H54 (cell line): ENCODE measurements around the gene TFRC.
"Not testable (repeated sequence)": the region's sequence is repeated elsewhere in the genome, so short reads cannot be mapped to it uniquely, and the experiment has no call there.

Source experiments
- DNase-seq: peaks from one replicate; pipeline ENCODE4 v3.0.0; 2011; ENCODE audit warnings: low spot score, mixed read lengths; ENCODE audit not compliant: insufficient read length
- FAIRE-seq: peaks from 3 replicates; lab custom pipeline; 2011; peaks lifted over from hg19 to GRCh38; lab: Jason Lieb, UNC
- POLR2A ChIP-seq: IDR thresholded peaks from 2 replicates; pipeline ENCODE4 v1.6.1; 2011; ENCODE audit warnings: low read depth, mild to moderate bottlenecking, low read length

The TFRC gene

DNA sequence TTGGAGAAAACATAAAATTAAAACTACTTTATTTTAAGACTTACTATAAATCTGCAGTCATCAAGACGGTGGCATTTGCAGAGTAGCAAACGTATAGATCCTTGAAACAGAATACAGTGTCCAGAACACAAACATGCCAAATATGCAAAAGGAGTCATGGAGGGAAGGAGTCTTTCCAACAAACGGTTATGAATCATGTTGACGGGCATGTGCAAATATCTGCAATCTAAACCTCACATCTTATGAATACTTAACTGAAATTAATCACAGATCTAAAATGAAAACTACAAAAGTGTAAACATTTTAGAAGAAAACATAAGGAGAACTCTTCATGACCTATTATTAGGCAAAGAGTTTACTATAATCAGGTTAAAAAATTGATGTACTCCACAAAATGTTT lies 69.4 kb downstream of the TFRC start:
- no peak for FAIRE-seq
- DNase-seq, result no peak
- TF ChIP-seq POLR2A, result no peak

DNA sequence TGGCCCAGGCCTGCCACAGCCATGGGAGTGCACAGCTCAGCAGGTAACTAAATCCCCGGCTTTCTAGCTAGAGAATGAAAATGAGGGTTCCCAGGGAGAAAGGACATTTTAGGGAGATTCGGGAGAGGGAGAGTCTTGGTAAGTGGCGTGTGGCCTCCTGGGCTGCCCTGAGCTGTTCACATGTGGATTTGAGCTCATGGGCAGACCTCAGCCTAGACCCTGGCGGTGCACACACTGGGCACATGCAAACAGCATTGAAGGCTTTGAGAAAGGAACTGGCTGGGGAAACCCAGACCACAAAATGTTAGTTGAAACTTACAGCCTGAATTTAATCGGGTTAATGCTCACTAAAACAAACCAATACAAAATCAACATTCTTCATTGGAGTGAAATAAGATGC lies 72.4 kb downstream of the TFRC start:
- no peak for TF ChIP-seq POLR2A
- DNase-seq (no peak), FAIRE-seq (no peak)

DNA sequence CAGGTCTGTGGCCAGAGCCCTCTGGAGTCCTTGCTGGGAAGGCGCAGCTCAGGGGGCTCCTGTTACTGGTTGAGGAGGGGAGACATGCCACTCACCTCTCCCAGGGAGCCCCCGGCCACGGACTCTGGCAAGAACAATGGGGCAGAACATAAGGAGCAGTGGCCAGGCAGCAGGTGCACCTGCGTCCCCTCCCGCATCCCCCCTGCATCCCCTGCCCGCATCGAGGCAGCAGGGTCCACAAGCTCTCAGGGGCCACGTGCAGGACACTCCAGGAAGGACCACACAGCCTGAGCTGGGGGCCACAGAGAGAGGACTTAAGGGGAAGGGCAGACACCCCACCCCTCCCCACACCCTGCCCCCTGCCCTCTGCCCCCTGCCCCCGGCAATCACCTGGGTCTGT lies 73.0 kb downstream of the TFRC start:
- FAIRE-seq (no peak), DNase-seq (no peak)
- TF ChIP-seq POLR2A, result no peak

DNA sequence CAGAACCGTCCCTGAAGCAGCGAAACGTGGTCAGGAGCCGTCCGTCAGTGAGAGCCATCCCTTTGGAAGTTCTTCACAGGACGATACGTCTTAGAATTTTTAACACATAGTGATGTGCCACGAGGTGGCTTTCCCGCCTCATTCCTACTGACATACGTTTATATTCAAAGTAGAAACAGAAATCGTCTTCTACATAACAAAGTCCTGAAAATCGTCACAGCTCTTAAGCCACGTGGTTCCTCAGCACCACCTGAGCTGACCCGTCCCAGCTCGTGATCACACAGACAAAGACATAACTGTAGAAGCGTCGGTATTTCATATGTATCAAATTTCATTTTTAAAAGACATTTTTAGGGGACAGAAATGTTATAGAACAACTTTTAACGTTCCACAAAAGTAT lies 73.5 kb downstream of the TFRC start:
- FAIRE-seq, result no peak

DNA sequence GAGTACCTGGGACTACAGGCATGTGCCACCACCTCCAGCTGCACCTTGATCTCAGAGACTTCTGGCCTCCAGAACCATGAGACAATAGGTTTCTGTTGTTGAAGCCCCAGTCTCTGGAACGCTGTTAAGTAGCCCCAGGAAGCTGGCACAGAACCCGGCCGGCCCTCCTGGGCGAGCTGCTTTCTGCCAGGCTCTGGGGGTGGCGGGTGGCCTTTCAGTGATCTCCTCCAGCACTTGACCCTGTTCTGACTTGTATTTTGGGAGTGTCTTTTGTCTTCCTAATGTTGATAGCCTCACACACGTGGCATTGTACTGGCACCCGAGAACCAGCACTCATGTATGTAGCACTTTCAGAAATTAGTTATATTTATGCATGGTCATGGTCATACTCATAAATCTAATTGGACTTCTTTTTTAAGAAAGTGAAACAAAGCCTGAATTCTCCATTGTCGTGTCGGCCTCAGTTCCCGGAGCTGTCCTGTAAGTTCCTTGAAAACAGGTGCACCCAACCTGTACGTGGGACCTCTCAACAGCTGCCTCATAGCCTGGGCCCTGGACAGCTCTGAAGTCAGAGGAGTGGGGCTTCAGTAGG lies 74.0 kb downstream of the TFRC start:
- no peak for TF ChIP-seq POLR2A
- no peak for DNase-seq
- no peak for FAIRE-seq

More for the DNA sequence above, 73.5 kb downstream of the TFRC start:
- no peak for TF ChIP-seq POLR2A
- DNase-seq, result no peak

DNA sequence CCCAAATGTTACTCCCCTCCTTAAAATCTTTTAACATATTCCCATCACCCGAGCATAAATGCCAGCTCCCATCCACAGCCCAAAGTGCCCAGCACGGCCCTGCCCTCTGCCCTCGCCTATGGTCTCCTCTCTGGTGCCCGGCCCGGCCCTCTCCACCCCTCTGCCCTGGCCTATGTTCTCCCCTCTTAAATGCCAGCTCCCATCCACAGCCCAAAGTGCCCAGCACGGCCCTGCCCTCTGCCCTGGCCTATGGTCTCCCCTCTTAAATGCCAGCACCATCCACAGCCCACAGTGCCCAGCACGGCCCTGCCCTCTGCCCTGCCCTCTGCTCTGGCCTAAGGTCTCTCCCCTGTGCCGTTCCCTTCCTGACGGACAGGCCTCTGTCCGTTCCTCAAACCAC lies 76.6 kb downstream of the TFRC start:
- FAIRE-seq, DNase-seq: not testable (repeated sequence)

DNA sequence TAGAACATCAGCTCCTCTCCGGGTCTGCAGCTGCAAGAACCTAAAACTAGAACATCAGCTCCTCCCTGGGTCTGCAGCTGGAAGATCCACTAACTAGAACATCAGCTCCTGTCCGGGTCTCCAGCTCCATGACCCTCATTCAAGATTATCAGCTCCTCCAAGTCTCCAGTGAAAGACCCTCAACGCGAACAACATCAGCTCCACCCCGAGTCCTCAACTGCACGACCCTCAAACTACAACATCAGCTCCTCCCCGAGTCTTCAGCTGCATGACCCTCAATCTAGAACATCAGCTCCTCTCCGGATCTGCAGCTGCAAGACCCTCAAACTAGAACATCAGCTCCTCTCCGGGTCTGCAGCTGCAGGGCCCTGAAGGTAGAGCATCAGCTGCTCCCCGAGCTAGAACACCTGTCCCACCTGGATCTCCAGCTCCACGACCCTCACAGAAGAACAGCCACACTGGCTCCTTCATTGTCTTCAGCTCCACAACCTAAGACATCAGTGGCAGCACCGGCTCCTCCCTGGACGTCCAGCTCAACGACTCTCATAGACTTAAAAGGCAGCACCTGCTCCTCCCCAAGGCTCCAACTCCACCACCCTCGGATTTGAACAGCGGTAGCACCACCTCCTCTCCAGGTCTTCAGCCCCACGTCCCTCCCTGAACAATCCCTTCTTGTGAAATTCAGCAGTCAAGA lies 77.4 kb downstream of the TFRC start:
- not testable (repeated sequence) for DNase-seq, FAIRE-seq

DNA sequence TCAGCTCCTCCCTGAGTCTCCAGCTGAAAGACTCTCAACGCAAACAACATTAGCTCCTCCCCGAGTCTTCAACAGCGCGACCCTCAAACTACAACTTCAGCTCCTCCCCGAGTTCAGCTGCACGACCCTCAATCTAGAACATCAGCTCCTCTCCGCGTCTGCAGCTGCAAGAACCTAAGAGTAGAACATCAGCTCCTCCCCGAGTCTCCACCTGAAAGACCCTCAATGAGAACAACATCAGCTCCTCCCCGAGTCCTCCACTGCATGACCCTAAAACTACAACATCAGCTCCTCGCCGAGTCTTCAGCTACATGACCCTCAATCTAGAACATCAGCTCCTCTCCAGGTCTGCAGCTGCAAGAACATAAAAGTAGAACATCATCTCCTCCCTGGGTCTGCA lies 78.3 kb downstream of the TFRC start:
- TF ChIP-seq POLR2A, result no peak
- FAIRE-seq (no peak), DNase-seq (no peak)

DNA sequence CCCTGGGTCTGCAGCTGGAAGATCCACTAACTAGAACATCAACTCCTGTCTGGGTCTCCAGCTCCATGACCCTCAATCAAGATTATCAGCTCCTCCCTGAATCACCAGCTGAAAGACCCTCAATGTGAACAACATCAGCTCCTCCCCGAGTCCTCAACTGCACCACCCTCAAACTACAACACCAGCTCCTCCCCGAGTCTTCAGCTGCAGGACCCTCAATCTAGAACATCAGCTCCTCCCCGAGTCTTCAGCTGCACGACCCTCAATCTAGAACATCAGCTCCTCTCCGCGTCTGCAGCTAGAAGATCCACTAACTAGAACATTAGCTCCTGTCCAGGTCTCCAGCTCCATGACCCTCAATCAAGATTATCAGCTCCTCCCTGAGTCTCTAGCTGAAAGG lies 79.2 kb downstream of the TFRC start:
- DNase-seq, FAIRE-seq: not testable (repeated sequence)

DNA sequence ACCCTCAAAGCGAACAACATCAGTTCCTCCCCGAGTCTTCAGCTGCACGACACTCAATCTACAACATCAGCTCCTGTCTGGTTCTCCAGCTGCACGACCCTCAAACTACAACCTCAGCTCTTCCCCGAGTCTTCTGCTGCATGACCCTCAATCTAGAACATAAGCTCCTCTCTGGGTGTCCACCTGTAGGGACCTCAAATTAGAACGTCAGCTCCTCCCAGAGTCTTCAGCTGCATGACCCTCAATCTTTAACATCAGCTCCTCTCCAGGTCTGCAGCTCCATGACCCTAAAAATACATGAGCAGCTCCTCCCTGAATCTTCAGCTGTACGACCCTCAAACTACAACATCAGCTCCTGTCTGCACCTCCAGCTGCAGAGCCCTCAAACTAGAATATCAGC lies 80.7 kb downstream of the TFRC start:
- not testable (repeated sequence) for FAIRE-seq, DNase-seq

DNA sequence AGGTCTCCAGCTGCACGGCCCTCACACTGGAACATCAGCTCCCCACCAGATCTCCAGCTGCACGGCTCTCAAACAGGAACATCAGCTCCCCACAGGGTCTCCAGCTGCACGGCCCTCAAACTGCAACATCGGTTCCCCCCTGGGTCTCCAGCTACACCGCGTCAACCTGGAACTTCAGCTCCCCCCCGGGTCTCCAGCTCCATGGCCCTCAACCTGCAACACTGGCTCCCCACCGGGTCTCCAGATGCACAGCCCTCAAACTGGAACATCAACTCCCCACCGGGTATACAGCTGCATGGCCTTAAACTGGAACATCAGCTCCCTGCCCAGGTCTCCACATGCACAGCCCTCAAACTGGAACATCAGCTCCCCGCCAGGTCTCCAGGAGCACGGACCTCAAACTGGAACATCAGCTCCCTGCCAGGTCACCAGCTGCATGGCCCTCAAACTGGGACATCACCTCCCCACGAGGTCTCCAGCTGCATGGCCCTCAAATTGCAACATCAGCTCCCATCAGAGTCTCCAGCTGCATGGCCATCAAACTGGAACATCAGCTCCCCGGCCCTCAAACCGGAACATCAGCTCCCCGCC lies 81.4 kb downstream of the TFRC start:
- FAIRE-seq, DNase-seq: not testable (repeated sequence)

DNA sequence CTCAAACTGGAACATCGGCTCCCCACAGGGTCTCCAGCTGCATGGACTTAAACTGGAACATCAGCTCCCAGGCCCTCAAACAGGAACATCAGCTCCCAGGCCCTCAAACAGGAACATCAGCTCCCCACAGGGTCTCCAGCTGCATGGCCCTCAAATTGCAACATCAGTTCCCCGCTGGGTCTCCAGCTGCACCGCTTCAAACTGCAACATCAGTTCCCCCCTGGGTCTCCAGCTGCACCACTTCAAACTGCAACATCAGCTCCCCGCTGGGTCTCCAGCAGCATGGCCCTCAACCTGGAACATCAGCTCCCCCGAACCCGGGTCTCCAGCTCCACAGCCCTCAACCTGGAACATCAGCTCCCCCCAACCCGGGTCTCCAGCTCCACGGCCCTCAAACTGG lies 82.0 kb downstream of the TFRC start:
- TF ChIP-seq POLR2A, result no peak
- no peak for FAIRE-seq
- no peak for DNase-seq
